DOHH2 (cell line): ENCODE data around the gene CYTH1.

ENCODE experiments used
- H3F3A ChIP-seq: fragments of 200-600 bp; sonication (generic), shearing (Covaris generic); 2 replicates; pipeline ENCODE4 v1.6.0; 2016; ENCODE audit warnings: antibody characterized with exemption, mild to moderate bottlenecking; ENCODE audit not compliant: control insufficient read depth, insufficient read depth
- H3K27ac ChIP-seq: fragments of 200-600 bp; sonication (generic); 2 replicates; pipeline ENCODE4 v1.5.1; 2014; ENCODE audit warnings: low read depth, mild to moderate bottlenecking, low read length, moderate library complexity
- H3K27me3 ChIP-seq: fragments of 200-600 bp; sonication (generic); 2 replicates; pipeline ENCODE4 v1.6.1; 2014; ENCODE audit warnings: mild to moderate bottlenecking, low read length, mixed read lengths; ENCODE audit not compliant: control insufficient read depth
- H3K36me3 ChIP-seq: fragments of 200-600 bp; sonication (generic); 2 replicates; pipeline ENCODE4 v1.6.1; 2014; ENCODE audit warnings: mild to moderate bottlenecking, low read length, moderate library complexity, mixed read lengths; ENCODE audit not compliant: control insufficient read depth
- H3K4me1 ChIP-seq: fragments of 200-600 bp; sonication (generic); 2 replicates; pipeline ENCODE4 v1.6.1; 2014; ENCODE audit warnings: mild to moderate bottlenecking, low read length, mixed read lengths; ENCODE audit not compliant: control insufficient read depth
- H3K4me2 ChIP-seq: fragments of 200-600 bp; sonication (generic); 2 replicates; pipeline ENCODE4 v1.6.0; 2014; ENCODE audit warnings: mild to moderate bottlenecking, low read length, moderate library complexity
- H3K4me3 ChIP-seq: fragments of 200-600 bp; sonication (generic); 2 replicates; pipeline ENCODE4 v1.5.1; 2014; ENCODE audit warnings: mild to moderate bottlenecking, low read length, mixed read lengths
- H3K79me2 ChIP-seq: fragments of 200-600 bp; sonication (generic); 2 replicates; pipeline ENCODE4 v1.6.1; 2014; ENCODE audit warnings: mild to moderate bottlenecking, low read length, mixed read lengths; ENCODE audit not compliant: control insufficient read depth
- H3K9me2 ChIP-seq: fragments of 200-600 bp; sonication (generic); replicated peaks from 2 replicates; pipeline ENCODE4 v1.6.1; 2014; ENCODE audit warnings: mild to moderate bottlenecking, low read length, mixed read lengths; ENCODE audit not compliant: control insufficient read depth
- H3K9me3 ChIP-seq: fragments of 200-600 bp; sonication (generic); 2 replicates; pipeline ENCODE4 v1.6.1; 2014; ENCODE audit warnings: antibody characterized with exemption, low read length, mixed read lengths; ENCODE audit not compliant: control insufficient read depth, insufficient read depth
- H4K20me1 ChIP-seq: fragments of 200-600 bp; sonication (generic); 2 replicates; pipeline ENCODE4 v1.6.0; 2014; ENCODE audit warnings: low read depth, mild to moderate bottlenecking, antibody characterized with exemption, low read length, moderate library complexity; ENCODE audit not compliant: control insufficient read depth, insufficient read depth
- CTCF ChIP-seq: fragments of 200-600 bp; sonication (generic); IDR thresholded peaks from one replicate; pipeline ENCODE4 v1.5.1; 2014; ENCODE audit warnings: antibody characterized with exemption, mild to moderate bottlenecking, low read depth, low read length; ENCODE audit not compliant: poor library complexity, severe bottlenecking
- EZH2phosphoT487 ChIP-seq: fragments of 200-600 bp; sonication (generic); IDR thresholded peaks from 2 replicates; pipeline ENCODE4 v1.6.1; 2017; ENCODE audit warnings: borderline replicate concordance, mild to moderate bottlenecking, antibody characterized with exemption, low read length, moderate library complexity, mixed read lengths

CYTH1 gene

GRCh38 chr17:78784352-78784751 lies 2.3 kb upstream of the CYTH1 start:
- Histone ChIP-seq H3K36me3 (peaks cover 4% of the 10 kb centered on the region; the same call in 1 of the 2 replicates), H3K4me3 (no peak overlapping the region), H3K4me1 (peaks cover 17% of the 10 kb centered on the region), H4K20me1 (no peaks in the 10 kb centered on the region), H3F3A (peaks cover 9% of the 10 kb centered on the region), H3K9me2 (no peaks in the 10 kb centered on the region), H3K79me2 (peaks cover 25% of the 10 kb centered on the region), H3K27ac (no peak overlapping the region), H3K4me2 (no peak overlapping the region), H3K27me3 (no peaks in the 10 kb centered on the region), H3K9me3 (no peaks in the 10 kb centered on the region)
- TF ChIP-seq EZH2phosphoT487, result no peak
- no peak for TF ChIP-seq CTCF

GRCh38 chr17:78783711-78784324 lies 1.7 kb upstream of the CYTH1 start:
- H3K4me3 ChIP-seq, result no peak overlapping the region
- H3K27ac ChIP-seq, result no peak overlapping the region
- peaks cover 23% of the 10 kb centered on the region for H3K4me1 ChIP-seq
- peaks cover 4% of the 10 kb centered on the region; the same call in 1 of the 2 replicates for H3K36me3 ChIP-seq
- H3F3A ChIP-seq, result peaks cover 10% of the 10 kb centered on the region
- no peaks in the 10 kb centered on the region for H3K9me2 ChIP-seq
- no peaks in the 10 kb centered on the region for H3K9me3 ChIP-seq
- H3K27me3 ChIP-seq, result no peaks in the 10 kb centered on the region
- no peak for TF ChIP-seq CTCF
- TF ChIP-seq EZH2phosphoT487, result no peak
- H3K4me2 ChIP-seq, result no peak overlapping the region
- peaks cover 30% of the 10 kb centered on the region for H3K79me2 ChIP-seq
- H4K20me1 ChIP-seq, result no peaks in the 10 kb centered on the region

- H3F3A ChIP-seq, result peaks cover 16% of the 10 kb centered on the region
- H3K4me1 ChIP-seq, result peaks cover 42% of the 10 kb centered on the region
- no peaks in the 10 kb centered on the region for H3K27me3 ChIP-seq
- H3K9me3 ChIP-seq, result no peaks in the 10 kb centered on the region
- no peaks in the 10 kb centered on the region for H3K9me2 ChIP-seq
- H4K20me1 ChIP-seq, result no peaks in the 10 kb centered on the region
- peak overlapping the region; percentile 76 for H3K27ac ChIP-seq
- H3K36me3 ChIP-seq, result peaks cover 4% of the 10 kb centered on the region; the same call in 1 of the 2 replicates
- peak overlapping the region; percentile 75 for H3K4me2 ChIP-seq
- no peak for TF ChIP-seq EZH2phosphoT487
- no peak for TF ChIP-seq CTCF
- peak overlapping the region; percentile 83 for H3K4me3 ChIP-seq
- H3K79me2 ChIP-seq, result peaks cover 55% of the 10 kb centered on the region
Observed at GRCh38 chr17:78781104-78781892, 775 bp downstream of the CYTH1 start.
